Measurements from ENCODE around the gene ZC3H18.

Gene ZC3H18

DNA sequence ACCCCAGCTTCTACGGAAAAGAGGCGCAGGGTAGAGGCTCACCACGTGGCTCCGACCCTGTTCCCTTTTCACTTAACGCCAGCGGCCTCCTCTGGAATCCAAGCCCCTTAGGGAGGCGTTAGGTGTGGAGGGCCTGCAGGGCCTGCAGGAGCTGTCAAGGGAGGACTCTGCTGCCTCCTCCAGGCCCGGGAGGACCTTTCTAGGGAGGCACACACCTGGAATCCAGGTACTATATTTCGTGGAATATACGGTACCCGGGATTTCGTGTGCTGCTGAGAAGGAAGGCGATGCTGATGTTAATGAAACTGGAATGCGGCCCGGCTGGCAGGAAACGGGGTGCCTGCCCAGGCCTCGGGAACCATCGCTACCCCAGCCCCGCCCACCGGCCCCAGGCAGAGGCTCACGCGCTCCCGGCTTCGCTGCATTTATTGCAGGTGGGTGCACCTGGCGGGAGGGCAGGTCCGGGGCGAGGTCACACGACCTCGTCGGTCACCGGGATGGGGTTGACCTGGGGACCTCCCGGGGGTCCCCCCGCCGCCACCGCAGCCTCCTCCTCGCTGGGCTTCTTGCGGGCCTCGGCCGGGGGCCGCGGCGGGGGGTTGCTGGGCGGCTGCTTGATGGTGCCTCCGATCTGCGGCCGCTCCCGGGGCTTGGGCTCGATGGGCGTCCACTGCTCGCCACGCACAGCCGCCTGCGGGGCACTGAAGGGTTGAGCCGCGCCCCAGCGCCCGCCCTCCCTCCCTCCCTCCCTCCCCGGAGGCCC lies 72.9 kb downstream of the ZC3H18 start:
- CTCF ChIA-PET: interaction anchor here (0.9 kb wide), 1 partner anchor 14 kb away, joined by 3 read pairs; no protein-coding TSS in a partner anchor
- POLR2A ChIA-PET: no interaction called here
- no peak for DNase-seq (ENCODE audit: low read depth, low spot score)
- H3K4me3 ChIP-seq (ENCODE audit: low read depth, low read length): no peak overlapping the region
- no peak for TF ChIP-seq CTCF (IDR thresholded peaks at IDR 0.05; ENCODE audit: insufficient read depth, low read length, missing control alignments)

- TF ChIP-seq CTCF (IDR thresholded peaks at IDR 0.05; ENCODE audit: insufficient read depth, low read length, missing control alignments): no peak
- CTCF ChIA-PET: no interaction called here
- H3K4me3 ChIP-seq (ENCODE audit: low read depth, low read length): no peak overlapping the region
- DNase-seq (ENCODE audit: low read depth, low spot score): no peak
- POLR2A ChIA-PET: no interaction called here
Measured at GRCh38 chr16:88643644-88643932, 73.4 kb downstream of the ZC3H18 start.

GRCh38 chr16:88645455-88645854 lies 75.3 kb downstream of the ZC3H18 start:
- TF ChIP-seq CTCF (IDR thresholded peaks at IDR 0.05; ENCODE audit: insufficient read depth, low read length, missing control alignments): no peak
- no peak overlapping the region for H3K4me3 ChIP-seq (ENCODE audit: low read depth, low read length)
- CTCF ChIA-PET: no interaction called here
- DNase-seq (ENCODE audit: low read depth, low spot score): no peak
- POLR2A ChIA-PET: no interaction called here

DNA sequence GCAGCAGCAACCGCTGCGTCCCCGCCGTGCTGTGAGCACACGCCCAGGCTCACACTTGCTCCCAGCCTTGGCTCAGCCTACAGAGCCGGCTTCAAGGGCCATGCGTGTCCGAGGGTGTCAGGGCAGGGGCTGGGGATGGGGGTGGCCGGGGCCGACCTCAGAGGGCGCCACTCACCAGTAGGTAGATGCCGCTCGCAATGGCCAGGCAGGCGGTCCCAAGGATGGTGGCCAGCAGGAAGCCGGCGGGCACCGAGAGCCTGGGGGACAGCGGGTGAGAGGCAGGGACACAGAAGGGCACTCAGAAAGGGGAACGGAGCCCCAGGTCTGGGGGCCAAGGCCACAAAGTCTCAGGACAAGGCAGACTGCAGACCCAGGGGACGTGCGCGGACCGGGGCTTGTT lies 75.7 kb downstream of the ZC3H18 start:
- ChIA-PET POLR2A (no interaction called here), CTCF (interaction anchor here (1.5 kb wide), 1 partner anchor 14 kb away, joined by 3 read pairs; no protein-coding TSS in a partner anchor)
- H3K4me3 ChIP-seq (ENCODE audit: low read depth, low read length): no peak overlapping the region
- TF ChIP-seq CTCF (IDR thresholded peaks at IDR 0.05; ENCODE audit: insufficient read depth, low read length, missing control alignments): no peak
- no peak for DNase-seq (ENCODE audit: low read depth, low spot score)

GRCh38 chr16:88646345-88647034 lies 76.3 kb downstream of the ZC3H18 start:
- TF ChIP-seq CTCF (IDR thresholded peaks at IDR 0.05; ENCODE audit: insufficient read depth, low read length, missing control alignments): no peak
- no peak for DNase-seq (ENCODE audit: low read depth, low spot score)
- no peak overlapping the region for H3K4me3 ChIP-seq (ENCODE audit: low read depth, low read length)
- ChIA-PET POLR2A (no interaction called here), CTCF (interaction anchor here (1.5 kb wide), 1 partner anchor 14 kb away, joined by 3 read pairs; no protein-coding TSS in a partner anchor)

GRCh38 chr16:88647178-88648070 lies 77.2 kb downstream of the ZC3H18 start:
- TF ChIP-seq CTCF (IDR thresholded peaks at IDR 0.05; ENCODE audit: insufficient read depth, low read length, missing control alignments): no peak
- POLR2A ChIA-PET: no interaction called here
- no peak overlapping the region for H3K4me3 ChIP-seq (ENCODE audit: low read depth, low read length)
- DNase-seq (ENCODE audit: low read depth, low spot score): no peak
- CTCF ChIA-PET: interaction anchor here (1.5 kb wide), 1 partner anchor 13 kb away, joined by 3 read pairs; no protein-coding TSS in a partner anchor

All from AG04449 (cell line).